Cardiac septum (tissue), 1 donor: Measurements from ENCODE around the gene DGKD. TPM values are rescaled to one million over a fixed set of nuclear protein-coding genes. Genes with fewer than 3 reads are reported as not detected.

ENCODE experiments used
- DNase-seq: peaks from one replicate; pipeline ENCODE4 v3.0.0-alpha.2; 2020; ENCODE audit warnings: low spot score
- intact Hi-C: fragments of 100-400 bp; cut with DNase I; formaldehyde crosslinking; loops from one replicate; pipeline ENCODE4 v1.14.0; 2022
- total RNA-seq: library from RNA; stranded (reverse); fragmentation: NEBNext Ultra II Directional; extraction: Animal tissue kit (Norgen Biotek cat#: 25700); gene quantifications from one replicate; pipeline ENCODE4 v1.2.1, GENCODE V29; 2021
- donor health status: DM: no; HTN: no; CAD: no.

Gene DGKD
- total RNA-seq, 1 donor from 2014 or later = 100 TPM

- peak; percentile 70 for DNase-seq
- intact Hi-C loops = no loop called here
Observed at GRCh38 chr2:233476651-233477547, 122.6 kb downstream of the DGKD start.

GRCh38 chr2:233477548-233478433 is 123.5 kb downstream of the DGKD start:
- intact Hi-C loops = no loop called here
- peak; percentile 53 for DNase-seq

GRCh38 chr2:233479616-233480489 is 125.6 kb downstream of the DGKD start:
- peak; percentile 62 for DNase-seq
- intact Hi-C loops = loop anchor here (10.0 kb wide), 1 partner anchor 85 kb away; the partner anchor contains the start of gene USP40

GRCh38 chr2:233480490-233481202 is 126.4 kb downstream of the DGKD start:
- peak; percentile 74 for DNase-seq

GRCh38 chr2:233481368-233482142 is 127.3 kb downstream of the DGKD start:
- intact Hi-C loops = loop anchor here (10.0 kb wide), 1 partner anchor 83 kb away; the partner anchor contains the start of gene USP40
- DNase-seq = peak; percentile 63

More at GRCh38 chr2:233480490-233481202, 126.4 kb downstream of the DGKD start:
- intact Hi-C loops = loop anchor here (10.0 kb wide), 1 partner anchor 84 kb away; the partner anchor contains the start of gene USP40

GRCh38 chr2:233482616-233483015 is 128.3 kb downstream of the DGKD start:
- intact Hi-C loops = loop anchor here (10.0 kb wide), 1 partner anchor 82 kb away; the partner anchor contains the start of gene USP40
- DNase-seq = peak; percentile 58

GRCh38 chr2:233485726-233486125 is 131.4 kb downstream of the DGKD start:
- intact Hi-C loops = loop anchor here (10.0 kb wide), 1 partner anchor 79 kb away; the partner anchor contains the start of gene USP40
- DNase-seq = no peak

- intact Hi-C loops = loop anchor here (10.0 kb wide), 1 partner anchor 78 kb away; the partner anchor contains the start of gene USP40
- DNase-seq = no peak
Observed at GRCh38 chr2:233486357-233486756, 132.1 kb downstream of the DGKD start.

- intact Hi-C loops = loop anchor here (10.0 kb wide), 1 partner anchor 78 kb away; the partner anchor contains the start of gene USP40
Observed at GRCh38 chr2:233486778-233487552, 132.7 kb downstream of the DGKD start.

GRCh38 chr2:233487748-233488345 is 133.6 kb downstream of the DGKD start:
- intact Hi-C loops = loop anchor here (10.0 kb wide), 1 partner anchor 77 kb away; the partner anchor contains the start of gene USP40
- DNase-seq = no peak

More at GRCh38 chr2:233486778-233487552, 132.7 kb downstream of the DGKD start:
- DNase-seq = no peak

- no peak for DNase-seq
- intact Hi-C loops = loop anchor here (10.0 kb wide), 1 partner anchor 76 kb away; the partner anchor contains the start of gene USP40
Observed at GRCh38 chr2:233489143-233489542, 134.8 kb downstream of the DGKD start.

- intact Hi-C loops = loop anchor here (10.0 kb wide), 1 partner anchor 75 kb away; the partner anchor contains the start of gene USP40
- no peak for DNase-seq
Observed at GRCh38 chr2:233489666-233490065, 135.4 kb downstream of the DGKD start.

- DNase-seq = no peak
- intact Hi-C loops = no loop called here
Observed at GRCh38 chr2:233490831-233491230, 136.5 kb downstream of the DGKD start.

GRCh38 chr2:233491326-233491725 is 137.0 kb downstream of the DGKD start:
- intact Hi-C loops = no loop called here
- DNase-seq = no peak

- intact Hi-C loops = no loop called here
- DNase-seq = no peak
Observed at GRCh38 chr2:233492078-233492477, 137.8 kb downstream of the DGKD start.

- intact Hi-C loops = no loop called here
- DNase-seq = no peak
Observed at GRCh38 chr2:233492751-233493150, 138.5 kb downstream of the DGKD start.
